ENCODE results near the gene TRIM7.
"Not testable (repeated sequence)": the region's sequence is repeated elsewhere in the genome, so short reads cannot be mapped to it uniquely, and the experiment has no call there.

TRIM7 gene

DNA sequence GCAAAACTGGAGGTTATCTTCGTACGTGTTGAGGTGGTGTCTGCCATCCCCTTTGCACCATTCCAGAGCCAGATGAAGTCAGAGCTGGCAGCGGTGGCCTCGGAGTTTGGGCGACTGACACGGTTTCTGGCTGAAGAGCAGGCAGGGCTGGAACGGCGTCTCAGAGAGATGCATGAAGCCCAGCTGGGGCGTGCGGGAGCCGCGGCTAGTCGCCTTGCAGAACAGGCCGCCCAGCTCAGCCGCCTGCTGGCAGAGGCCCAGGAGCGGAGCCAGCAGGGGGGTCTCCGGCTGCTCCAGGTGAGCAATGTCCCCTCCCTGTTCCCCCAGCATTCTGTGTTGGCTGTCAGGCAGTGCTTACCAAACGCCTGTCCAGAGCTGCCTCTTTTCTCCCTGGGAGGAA, 27.6 kb upstream of the TRIM7 start:
- no peak for DNase-seq

DNA sequence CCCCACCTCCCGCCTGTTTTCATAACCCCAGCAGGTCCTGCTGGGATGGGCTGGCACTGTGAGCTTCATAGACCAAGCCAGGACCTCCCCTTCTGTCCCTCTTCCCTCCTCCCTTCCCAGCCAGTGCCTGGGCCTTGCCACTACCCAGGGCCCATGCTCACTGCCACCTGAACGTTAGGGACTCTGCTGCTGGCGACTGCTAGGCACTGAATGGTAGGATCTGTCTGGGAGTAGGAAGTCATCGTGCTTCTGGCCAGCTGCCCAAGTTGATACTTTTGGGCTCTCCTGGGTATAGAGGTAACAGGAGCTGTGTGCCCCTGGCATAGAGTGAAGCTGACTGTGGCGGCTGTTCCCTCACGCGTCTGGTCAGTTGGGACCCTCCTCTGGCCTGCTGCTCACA, 26.4 kb upstream of the TRIM7 start:
- no peak for DNase-seq

DNA sequence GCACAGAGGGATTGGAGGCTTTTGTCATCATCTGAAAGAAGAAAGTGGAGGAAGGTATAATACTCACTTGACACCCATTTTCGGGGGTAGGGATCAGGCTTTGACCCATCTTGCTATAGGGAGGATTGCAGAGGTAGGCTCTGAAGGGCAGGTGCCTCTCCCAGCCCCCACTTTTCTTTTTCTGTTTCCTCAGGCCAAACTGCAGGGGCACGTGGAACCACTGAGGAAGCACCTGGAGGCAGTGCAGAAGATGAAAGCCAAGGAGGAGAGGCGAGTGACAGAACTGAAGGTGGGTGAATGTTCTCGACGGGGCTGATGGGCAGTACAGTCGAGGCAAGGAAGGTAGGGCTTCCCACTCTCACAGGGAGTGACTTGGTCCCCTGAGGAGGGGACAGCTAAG, 25.6 kb upstream of the TRIM7 start:
- DNase-seq = no peak

DNA sequence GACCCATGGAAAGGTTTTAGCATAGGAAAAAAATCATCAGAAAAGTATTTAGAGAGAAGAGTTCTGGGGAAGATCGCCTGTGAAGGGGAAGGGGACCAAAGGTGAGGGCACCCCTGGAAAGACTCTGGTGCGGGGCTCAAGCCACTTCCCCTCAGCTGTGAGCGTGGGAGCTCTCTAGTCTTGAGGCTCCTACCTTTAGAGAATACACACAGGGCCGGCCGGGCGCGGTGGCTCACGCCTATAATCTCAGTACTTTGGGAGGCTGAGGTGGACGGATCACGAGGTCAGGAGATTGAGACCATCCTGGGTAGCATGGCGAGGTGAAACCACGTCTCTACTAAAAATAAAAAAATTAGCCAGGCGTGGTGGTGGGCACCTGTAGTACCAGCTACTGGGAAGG, 25.0 kb upstream of the TRIM7 start:
- DNase-seq = no peak

DNA sequence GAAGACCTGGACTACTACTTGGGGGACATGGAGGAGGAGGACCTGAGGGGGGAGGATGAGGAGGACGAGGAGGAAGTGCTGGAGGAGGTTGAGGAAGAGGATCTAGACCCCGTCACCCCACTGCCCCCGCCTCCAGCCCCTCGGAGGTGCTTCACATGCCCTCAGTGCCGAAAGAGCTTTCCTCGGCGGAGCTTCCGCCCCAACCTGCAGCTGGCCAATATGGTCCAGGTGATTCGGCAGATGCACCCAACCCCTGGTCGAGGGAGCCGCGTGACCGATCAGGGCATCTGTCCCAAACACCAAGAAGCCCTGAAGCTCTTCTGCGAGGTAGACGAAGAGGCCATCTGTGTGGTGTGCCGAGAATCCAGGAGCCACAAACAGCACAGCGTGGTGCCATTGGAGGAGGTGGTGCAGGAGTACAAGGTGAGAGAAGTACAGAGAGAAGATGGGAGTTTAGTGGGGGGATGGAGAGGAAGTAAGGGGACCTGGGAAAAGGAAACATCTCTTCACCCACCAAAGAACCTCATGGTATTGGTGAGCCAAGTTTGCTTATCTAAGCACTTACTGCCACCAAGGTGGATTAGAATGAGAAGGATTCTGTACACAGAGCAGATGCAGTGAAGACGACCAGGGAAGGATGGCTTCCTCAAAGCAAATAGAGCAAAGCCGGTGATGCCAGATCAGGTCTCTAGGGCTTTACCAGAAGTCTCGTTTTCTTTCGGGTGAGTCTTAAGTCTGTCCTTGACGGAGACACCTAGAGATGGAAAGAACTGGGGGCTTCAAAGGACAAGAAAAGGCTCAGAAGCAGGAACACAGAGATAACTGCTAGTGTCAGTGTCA, 19.6 kb upstream of the TRIM7 start:
- no peak for DNase-seq

DNA sequence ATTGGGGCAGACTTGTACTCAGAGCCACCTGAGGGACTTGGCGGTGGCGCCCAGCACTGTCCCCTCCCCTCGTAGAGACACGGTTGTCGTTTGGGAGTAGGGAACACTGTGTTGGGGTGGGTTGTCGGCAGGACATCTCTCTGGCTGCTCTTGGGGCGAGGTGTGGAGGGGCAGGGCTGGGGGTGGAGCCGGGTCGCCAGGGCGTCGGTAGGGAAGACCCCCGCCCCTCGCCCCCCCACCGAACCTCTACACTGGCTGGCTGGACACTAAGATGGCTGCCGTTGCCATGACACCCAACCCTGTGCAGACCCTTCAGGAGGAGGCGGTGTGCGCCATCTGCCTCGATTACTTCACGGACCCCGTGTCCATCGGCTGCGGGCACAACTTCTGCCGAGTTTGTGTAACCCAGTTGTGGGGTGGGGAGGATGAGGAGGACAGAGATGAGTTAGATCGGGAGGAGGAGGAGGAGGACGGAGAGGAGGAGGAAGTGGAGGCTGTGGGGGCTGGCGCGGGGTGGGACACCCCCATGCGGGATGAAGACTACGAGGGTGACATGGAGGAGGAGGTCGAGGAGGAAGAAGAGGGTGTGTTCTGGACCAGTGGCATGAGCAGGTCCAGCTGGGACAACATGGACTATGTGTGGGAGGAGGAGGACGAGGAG, 18.9 kb upstream of the TRIM7 start:
- peak; percentile 88 for DNase-seq

DNA sequence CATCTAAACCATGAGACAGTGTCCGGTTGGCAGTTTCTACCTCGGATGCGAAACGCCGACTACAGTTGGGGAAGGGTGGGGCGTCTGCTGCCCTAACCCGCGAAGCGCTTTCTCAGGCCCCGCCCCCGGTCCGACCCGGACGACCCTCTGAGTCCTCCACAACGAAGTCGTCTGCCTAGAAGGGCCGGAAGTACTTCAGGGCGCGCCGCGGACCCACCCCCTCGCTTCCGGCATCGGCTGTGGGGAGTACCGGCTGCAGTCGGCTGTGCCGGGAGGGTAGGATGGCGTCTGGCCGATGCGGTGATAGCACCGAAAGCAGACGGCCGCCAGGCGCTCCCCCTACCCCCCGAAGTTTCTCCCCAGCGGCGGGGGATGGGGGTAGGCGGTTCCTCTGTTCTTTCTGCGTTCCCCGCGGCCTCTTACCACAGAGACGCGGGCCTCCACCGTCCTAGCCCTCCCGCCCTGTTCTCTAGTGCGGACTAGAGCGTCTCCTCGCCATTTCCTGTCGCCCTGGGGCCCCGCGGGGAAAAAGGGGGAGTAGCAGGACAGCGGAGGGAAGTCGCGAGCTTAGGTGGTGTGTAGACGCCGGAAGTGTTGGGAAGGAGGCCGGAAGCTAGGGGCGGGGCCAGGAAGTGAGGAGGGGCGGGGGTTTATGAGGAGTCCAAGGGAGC, 18.2 kb upstream of the TRIM7 start, which contains the start of gene TRIM41:
TSS of gene TRIM41 (plus strand) at position 224 of the 671 bp plus-strand sequence. CDS start 719 bp downstream, outside the sequence.
- DNase-seq = peak; percentile 99

DNA sequence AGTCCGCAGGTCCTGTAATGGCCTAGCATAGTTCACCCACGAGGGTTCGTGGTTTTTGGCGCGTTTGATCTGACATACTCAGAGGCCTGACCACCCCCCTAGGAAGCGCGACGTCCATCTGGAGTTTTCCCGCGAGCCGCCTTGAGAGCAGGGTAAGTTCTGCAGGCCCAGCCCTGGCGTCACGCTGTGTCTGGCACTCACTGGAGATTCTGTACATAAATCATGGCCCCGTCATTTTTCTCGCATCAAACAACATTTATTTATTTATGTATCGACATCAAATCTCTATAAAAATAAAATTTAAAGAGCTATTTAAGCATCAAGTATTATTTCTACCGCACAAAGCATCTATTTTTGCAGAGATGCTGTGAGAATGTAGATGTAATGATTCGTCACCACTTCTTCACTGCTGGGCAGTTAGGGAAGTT, 17.6 kb upstream of the TRIM7 start:
- no peak for DNase-seq

DNA sequence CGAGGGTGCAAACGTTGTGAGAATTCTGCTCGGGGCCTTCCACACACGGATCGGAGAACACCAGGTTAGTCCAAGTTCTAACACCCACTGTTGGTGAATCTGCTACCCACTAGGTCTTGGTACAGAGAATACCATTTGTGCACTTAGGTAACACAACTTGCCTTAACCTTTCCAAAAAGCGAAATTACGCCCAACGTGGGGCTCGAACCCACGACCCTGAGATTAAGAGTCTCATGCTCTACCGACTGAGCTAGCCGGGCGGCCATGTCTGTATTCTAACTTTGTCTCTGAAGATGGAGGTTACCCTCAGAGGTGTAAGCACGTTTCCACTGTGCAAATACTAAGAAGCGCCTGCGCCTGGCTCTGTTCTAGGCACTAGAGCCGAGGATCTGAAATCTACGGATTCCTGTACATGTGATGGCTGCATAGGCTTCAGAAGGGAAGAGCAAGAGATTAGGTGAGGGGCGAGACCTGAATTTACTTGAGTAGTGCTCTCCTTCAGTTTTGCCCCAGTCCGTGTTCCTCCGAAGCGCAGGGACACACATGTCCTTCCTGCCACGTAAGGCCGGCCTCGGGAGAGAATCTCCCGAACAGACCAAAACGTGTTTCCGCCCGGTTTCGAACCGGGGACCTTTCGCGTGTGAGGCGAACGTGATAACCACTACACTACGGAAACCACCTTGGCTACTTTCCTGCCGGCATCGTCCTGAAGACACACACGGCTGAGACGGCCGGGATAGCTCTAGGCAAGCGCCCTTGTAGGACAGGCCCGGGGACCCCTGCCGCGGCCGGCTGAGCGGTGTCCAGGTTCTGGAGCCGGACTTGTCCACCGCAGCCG, 17.0 kb upstream of the TRIM7 start:
- peak; percentile 96 for DNase-seq

DNA sequence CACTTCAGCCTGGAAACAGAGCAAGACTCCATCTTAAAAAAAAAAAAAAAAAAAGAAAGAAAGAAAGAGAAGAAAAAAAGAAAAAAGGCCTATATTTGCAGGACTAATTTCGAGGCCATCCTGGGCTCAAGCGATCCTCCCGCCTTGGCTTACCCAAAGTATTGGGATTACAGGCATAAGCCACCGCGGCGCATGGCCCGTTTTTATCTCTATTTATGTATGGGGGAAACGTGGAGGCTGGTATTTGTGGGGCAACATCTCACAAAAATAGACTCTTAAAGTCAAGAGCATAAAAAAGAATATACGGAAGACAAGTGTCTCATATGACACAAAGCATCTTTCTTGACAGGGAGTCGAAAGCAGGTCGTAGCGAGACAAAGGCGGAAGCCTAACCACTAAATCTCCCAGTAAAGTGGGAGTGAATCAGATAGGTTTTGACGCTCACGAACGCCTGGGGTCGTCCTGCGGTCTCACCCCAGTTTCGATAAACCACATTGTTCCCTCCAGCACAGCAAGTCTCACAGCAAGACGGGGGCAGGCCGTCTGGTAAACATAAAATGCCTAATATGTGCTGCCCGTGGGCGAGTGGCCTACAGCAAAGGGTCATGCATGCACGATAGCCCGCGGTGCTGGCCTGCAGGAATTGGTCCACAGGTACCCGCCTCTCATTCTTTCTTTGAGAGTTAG, 16.3 kb upstream of the TRIM7 start:
- DNase-seq = no peak

DNA sequence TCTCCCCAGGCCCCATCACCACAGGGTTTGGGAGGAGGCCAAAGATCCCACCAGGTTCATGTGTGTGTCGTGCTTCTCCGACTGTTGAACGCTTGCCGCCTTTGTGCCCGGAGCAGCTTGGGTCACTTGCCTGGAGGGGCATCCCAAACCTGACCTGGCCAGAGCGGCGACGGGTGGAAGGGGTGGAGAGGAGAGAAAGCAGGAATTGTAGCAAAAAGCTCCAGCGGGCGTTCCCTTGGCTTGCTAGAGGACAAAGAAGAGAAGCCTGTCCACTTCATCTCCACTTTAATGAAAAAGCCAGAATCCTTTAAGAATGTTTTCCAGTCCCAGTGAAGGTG, 15.2 kb upstream of the TRIM7 start:
- DNase-seq = no peak

DNA sequence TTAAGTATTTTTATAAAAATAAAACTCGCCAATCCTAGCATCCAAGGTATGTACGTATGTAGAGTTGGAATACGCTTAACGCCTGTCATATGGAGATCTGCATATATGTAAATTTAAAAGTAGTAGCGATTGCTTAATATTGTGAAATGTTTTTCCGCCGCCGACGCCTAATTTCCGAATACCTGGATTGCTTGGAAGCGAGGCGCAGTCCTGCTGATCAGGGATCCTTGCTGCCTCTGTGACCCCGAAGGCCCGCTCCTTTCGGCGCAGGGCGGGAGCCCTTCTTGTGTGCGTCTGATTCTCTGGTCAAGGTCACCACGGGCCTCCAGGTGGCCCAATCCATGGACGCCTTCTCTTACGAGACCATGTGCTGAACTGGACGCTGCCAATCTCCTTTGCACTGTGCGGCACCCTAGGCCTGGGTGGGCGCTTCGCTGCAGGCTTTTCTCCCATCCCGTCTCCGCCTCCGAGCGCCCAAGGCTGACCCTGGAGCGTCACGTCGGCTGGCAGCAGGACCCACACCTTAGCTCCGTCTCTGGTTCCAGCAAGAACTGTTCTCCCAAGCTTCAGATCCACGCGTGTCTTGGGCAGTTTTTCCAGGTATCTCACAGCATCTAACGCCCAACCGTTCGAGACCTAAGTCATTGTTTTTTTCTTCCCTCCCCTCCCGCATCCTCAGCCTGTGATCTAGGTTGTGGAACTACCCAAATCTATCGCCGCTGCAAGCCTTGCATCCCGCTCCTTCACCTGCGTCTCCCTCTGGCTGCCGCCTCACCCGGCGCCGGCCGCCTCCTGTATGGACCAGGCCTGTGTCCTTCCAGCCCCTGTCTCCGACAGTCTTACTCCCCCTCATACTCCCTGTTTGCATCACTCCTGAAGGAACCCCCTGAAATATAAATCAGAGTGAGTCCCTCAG, 14.5 kb upstream of the TRIM7 start:
- DNase-seq = no peak

DNA sequence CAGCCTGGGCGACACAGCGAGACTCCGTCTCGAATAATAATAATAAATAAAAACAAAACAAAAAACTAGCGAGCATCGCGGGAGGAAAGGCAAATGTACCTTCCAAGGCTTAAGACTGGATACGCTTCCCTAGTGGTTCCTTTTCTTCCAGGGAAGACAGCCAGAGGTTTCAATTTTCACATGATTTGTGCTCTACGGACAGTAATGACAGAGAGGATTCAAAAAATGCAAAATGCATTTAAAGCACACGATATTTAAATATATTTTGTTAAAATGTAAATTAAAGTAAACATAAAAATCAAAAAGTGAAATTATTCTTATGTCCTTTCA, 13.8 kb upstream of the TRIM7 start:
- no peak for DNase-seq

DNA sequence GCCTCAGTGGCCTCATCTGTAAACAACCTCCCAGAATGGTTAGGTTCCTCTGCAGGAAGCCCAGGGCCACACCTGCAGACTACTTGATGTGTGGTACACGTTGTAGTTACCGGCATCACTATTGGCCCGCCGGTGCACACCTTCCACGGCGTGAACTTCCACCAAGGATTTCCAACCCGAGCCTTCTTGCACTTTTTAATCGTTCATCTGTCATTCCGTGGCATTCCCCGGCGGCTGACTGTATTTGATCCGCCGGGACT, 12.7 kb upstream of the TRIM7 start:
- no peak for DNase-seq

DNA sequence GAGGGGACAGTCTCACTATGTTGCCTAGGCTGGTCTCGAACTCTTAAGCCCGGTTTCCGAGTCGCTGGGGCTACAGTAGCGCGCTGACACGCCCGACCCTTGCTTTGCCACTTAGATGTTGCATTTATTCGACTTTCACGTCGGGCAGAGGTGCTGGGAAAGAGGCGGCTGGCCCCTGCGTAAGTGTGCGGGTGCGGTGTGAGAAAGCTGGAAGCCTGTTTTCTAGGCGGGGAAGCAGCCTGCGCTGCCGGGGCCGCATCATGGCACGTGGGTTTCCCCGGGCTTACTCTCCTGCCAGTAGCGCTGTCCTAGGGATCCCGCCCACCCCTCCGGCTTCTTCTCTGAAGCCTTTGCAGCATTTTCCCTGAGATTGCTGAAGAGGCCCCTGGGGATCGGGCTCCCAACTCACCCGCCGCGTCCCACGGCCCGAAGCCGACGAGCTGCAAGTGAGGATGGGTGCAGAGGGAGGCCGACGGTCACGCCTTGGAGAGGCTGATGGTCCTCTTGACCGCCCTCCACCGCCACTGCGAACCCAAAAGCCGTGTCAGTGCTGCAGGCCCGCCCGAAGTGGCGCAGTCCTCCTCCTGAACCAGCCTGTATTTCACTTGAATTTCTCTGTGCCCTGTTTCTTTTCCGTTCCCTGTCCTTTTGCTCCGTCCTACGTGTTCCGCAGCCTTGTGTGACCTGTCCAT, 12.3 kb upstream of the TRIM7 start:
- peak; percentile 68 for DNase-seq

DNA sequence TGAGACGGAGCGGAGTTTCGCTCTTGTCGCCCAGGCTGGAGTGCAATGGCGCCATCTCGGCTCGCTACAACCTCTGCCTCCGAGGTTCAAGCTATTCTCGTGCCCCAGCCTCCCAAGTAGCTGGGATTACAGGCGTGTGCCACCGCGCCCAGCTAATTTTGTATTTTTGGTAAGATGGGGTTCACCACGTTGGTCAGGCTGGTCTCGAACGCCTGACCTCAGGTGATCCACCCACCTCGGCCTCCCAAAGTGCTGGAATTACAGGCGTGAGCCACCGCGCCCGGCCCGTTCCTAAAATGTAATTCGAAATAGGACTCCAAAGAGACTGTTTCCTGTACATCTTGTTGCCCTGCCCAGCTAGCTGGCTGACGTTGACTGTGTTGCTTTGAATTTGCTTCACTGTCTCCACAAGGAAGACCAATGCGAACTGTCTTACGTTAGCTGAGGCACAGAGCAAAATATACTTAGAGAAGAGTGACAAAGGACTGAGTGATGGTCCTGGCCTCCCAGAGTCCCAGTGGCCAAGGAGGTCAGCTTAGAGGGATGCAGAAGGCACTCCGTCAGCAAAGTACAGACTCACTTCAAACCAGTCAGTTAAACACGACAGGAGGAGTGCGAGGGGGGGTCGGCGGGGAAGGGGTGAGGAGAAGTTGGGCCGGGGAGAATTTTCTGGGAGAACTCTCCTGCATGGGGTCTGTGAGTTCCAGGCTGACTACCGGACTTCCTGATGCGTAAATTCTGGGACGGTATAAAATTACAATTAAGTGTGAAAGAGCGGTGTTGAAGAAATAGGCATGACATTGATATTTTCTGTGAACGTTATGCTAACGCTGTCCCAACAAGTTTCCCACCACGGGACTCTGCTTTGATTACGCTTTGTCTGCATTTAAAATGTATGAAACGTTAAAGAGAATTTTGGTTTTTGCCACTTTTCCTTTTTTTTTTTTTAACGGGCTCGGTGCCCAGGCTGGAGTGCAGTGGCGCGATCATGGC, 11.3 kb upstream of the TRIM7 start:
- DNase-seq = no peak

DNA sequence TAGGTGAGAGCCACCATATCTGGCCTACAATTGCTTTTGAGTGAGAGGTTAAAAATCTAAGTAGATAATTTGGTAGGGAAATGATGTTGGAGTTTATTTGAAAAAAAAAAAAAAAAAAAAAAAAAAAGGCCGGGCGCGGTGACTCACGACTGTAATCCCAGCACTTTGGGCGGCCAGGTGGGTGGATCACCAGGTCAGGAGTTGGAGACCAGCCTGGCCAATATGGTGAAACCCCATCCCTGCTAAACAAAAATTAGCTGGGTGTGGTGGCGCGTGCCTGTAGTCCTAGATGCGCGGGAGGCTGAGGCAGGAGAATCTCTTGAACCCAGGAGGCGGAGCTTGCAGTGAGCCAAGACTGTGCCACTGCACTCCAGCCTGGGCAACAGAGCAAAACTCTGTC, 9.3 kb upstream of the TRIM7 start:
- not testable (repeated sequence) for DNase-seq

DNA sequence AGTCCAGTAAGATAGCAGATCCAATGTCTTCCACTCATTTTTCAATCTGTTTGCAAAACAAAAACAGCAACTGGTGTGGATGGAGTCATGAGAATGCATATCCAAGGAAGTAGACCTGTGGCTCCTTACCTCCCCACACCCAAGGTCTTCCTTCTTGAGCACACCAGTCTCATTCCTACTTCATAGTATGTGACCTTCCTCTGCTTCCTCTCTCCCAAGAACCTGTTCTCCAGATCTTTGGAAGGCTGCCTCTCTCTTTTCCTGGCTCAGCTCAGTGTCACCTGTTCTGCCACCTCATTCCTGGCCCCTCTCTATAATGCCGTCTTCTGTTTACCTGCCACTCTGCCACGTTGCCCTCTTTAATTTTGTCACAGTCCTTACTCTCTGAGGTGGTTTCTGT, 7.9 kb upstream of the TRIM7 start:
- DNase-seq = no peak

DNA sequence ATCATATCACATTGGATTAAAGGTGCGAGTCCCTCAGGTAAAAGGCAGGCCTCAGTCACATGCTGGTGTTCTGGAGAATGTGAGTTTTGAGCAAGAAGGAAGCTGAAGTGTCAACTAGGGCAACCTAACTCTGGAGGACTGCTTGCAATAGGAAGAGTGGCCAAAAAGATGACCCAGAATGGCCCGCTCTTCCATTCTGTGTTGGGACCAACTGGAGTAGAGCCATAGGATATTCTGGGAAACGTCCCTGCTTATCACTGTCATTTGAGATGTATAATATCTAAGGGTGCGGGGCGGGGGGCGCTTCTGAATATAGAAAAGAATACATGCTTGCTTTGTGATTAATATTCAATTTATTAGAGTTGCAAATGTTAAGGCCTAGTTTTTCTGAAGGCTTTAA, 7.1 kb upstream of the TRIM7 start:
- DNase-seq = no peak

DNA sequence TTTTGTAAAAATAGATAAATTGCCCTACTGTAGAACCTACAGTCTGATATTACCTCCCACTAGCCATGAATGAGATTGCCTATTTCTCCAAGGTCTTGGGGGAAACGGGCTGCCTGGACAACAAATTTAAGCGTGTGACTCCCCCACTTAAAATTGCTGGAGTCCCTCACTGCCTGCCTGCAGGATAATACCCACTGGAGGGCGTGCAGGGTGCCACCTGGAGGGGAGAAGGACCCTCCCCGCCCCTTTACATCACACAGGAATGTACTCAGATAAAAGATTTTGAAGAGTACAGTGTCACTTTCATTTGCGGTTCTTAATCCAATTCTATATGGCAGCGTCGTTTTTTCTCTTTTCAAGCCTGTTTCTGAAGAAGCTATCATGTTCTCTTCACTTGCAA, 6.2 kb upstream of the TRIM7 start:
- DNase-seq = no peak
